Activated CD4-positive, alpha-beta memory T cell treated with anti-CD3 and anti-CD28 coated beads for 36 hours (primary cell): ENCODE measurements around the gene CCDC106. TPM values are rescaled to one million over a fixed set of nuclear protein-coding genes. Genes with fewer than 3 reads are reported as not detected.
A peak's percentile ranks its signal among the peaks of the same experiment; 100 is the strongest.

ENCODE experiments used
- CTCF ChIA-PET: fragments of 350-600 bp; sonication (Branson Sonifier 250); formaldehyde crosslinking; loops from one replicate; lab custom pipeline; 2021; ENCODE audit warnings: antibody characterized with exemption, inconsistent platforms; lab: Charles Lee
- POLR2A ChIA-PET: fragments of 350-600 bp; sonication (Branson Sonifier 250); formaldehyde crosslinking; loops from one replicate; lab custom pipeline; 2021; ENCODE audit warnings: antibody characterized with exemption; lab: Charles Lee
- DNase-seq: peaks from one replicate; pipeline ENCODE4 v3.0.0-alpha.2; 2020
- H3K27ac Mint-ChIP-seq: one replicate; pipeline ENCODE4 v1.8.0; 2021; ENCODE audit warnings: mixed read lengths
- H3K27me3 Mint-ChIP-seq: one replicate; pipeline ENCODE4 v1.8.0; 2021; ENCODE audit warnings: mixed read lengths
- H3K36me3 Mint-ChIP-seq: one replicate; pipeline ENCODE4 v1.8.0; 2021; ENCODE audit warnings: mixed read lengths
- H3K4me1 Mint-ChIP-seq: one replicate; pipeline ENCODE4 v1.8.0; 2021; ENCODE audit warnings: low read depth, mixed read lengths
- H3K4me3 Mint-ChIP-seq: one replicate; pipeline ENCODE4 v1.8.0; 2021; ENCODE audit warnings: mild to moderate bottlenecking, mixed read lengths
- H3K9me3 Mint-ChIP-seq: one replicate; pipeline ENCODE4 v1.8.0; 2021; ENCODE audit warnings: mixed read lengths
- intact Hi-C: fragments of 100-400 bp; cut with micrococcal nuclease; formaldehyde crosslinking; loops from one replicate; pipeline ENCODE4 v1.15.1; 2023
- total RNA-seq, 2 experiments: library from RNA; stranded (reverse); gene quantifications; one replicate each; pipeline ENCODE4 v1.2.3, GENCODE V29; 2021

CCDC106 gene
- total RNA-seq, 2 experiments from 2014 or later = 3.6 to 4.0 TPM

GRCh38 chr19:55605207-55605636 is 42.8 kb upstream of the CCDC106 start:
- H3K9me3 Mint-ChIP-seq = no peaks in the 10 kb centered on the region
- DNase-seq = peak; percentile 100
- intact Hi-C loops = loop anchor here (1.0 to 5.0 kb wide), 5 partner anchors 19 to 346 kb away; partner anchors contain the start of genes PPP6R1, ZNF581, ZNF628 and ZNF784
- H3K27ac Mint-ChIP-seq = peak overlapping the region; percentile 96
- POLR2A ChIA-PET = interaction anchor here (1.1 to 1.7 kb wide), 4 partner anchors 20 to 221 kb away, joined by 3 to 11 read pairs (median 3); partner anchors contain the start of genes TMEM238 and ZNF784
- H3K36me3 Mint-ChIP-seq = peaks cover 21% of the 10 kb centered on the region
- no peaks in the 10 kb centered on the region for H3K27me3 Mint-ChIP-seq
- H3K4me1 Mint-ChIP-seq = peaks cover 49% of the 10 kb centered on the region
- CTCF ChIA-PET = interaction anchor here (0.8 to 2.4 kb wide), 15 partner anchors 8 to 144 kb away, joined by 3 to 22 read pairs (median 10); partner anchors contain the start of genes ISOC2, ZNF579, ZNF628 and ZNF784
- peak overlapping the region; percentile 80 for H3K4me3 Mint-ChIP-seq

- Mint-ChIP-seq H3K27me3 (no peaks in the 10 kb centered on the region), H3K4me3 (peak within 1 kb of the TSS; percentile 94), H3K4me1 (peaks cover 52% of the 10 kb centered on the region), H3K9me3 (no peaks in the 10 kb centered on the region), H3K27ac (peak within 1 kb of the TSS; percentile 96), H3K36me3 (peaks cover 23% of the 10 kb centered on the region)
- peak; percentile 87 for DNase-seq
- CTCF ChIA-PET = interaction anchor here (0.6 to 2.4 kb wide), 25 partner anchors 9 to 445 kb away, joined by 3 to 22 read pairs (median 6); partner anchors contain the start of genes ISOC2, PPP6R1, ZNF579 and ZNF580
- intact Hi-C loops = loop anchor here (1.0 to 5.0 kb wide), 6 partner anchors 18 to 347 kb away; partner anchors contain the start of genes PPP6R1, ZNF581, ZNF628 and ZNF784
- POLR2A ChIA-PET = interaction anchor here (0.6 to 1.7 kb wide), 6 partner anchors 19 to 1138 kb away, joined by 3 to 11 read pairs (median 4); partner anchors contain the start of genes TMEM238 and ZNF784
Measured at GRCh38 chr19:55605637-55606470, 42.2 kb upstream of the CCDC106 start, which contains the start of gene ZNF865. ZNF865 (plus strand) TSS chr19:55605647; CDS start chr19:55613619, 7,972 bp downstream.

- Mint-ChIP-seq H3K36me3 (peaks cover 23% of the 10 kb centered on the region), H3K4me3 (peak overlapping the region; percentile 94), H3K4me1 (peaks cover 49% of the 10 kb centered on the region), H3K27me3 (no peaks in the 10 kb centered on the region), H3K27ac (peak overlapping the region; percentile 96), H3K9me3 (no peaks in the 10 kb centered on the region)
- DNase-seq = no peak
- intact Hi-C loops = loop anchor here (1.0 to 5.0 kb wide), 2 partner anchors 89 to 129 kb away; partner anchors contain the start of gene ZNF628
- ChIA-PET CTCF (interaction anchor here (0.6 to 2.4 kb wide), 25 partner anchors 9 to 446 kb away, joined by 3 to 22 read pairs (median 6); partner anchors contain the start of genes ISOC2, PPP6R1, ZNF579 and ZNF580), POLR2A (interaction anchor here (0.9 to 1.7 kb wide), 3 partner anchors 18 to 222 kb away, joined by 3 to 11 read pairs (median 5); partner anchors contain the start of genes TMEM238 and ZNF784)
Measured at GRCh38 chr19:55606471-55606787, 41.6 kb upstream of the CCDC106 start.

GRCh38 chr19:55606817-55607216 is 41.2 kb upstream of the CCDC106 start:
- CTCF ChIA-PET = interaction anchor here (0.6 to 2.4 kb wide), 25 partner anchors 9 to 446 kb away, joined by 3 to 22 read pairs (median 6); partner anchors contain the start of genes ISOC2, PPP6R1, ZNF579 and ZNF580
- DNase-seq = no peak
- intact Hi-C loops = loop anchor here (1.0 to 5.0 kb wide), 2 partner anchors 90 to 130 kb away; partner anchors contain the start of gene ZNF628
- H3K27ac Mint-ChIP-seq = peak overlapping the region; percentile 96
- H3K27me3 Mint-ChIP-seq = no peaks in the 10 kb centered on the region
- peak overlapping the region; percentile 94 for H3K4me3 Mint-ChIP-seq
- H3K36me3 Mint-ChIP-seq = peaks cover 23% of the 10 kb centered on the region
- no peaks in the 10 kb centered on the region for H3K9me3 Mint-ChIP-seq
- peaks cover 49% of the 10 kb centered on the region for H3K4me1 Mint-ChIP-seq
- POLR2A ChIA-PET = interaction anchor here (0.9 to 1.7 kb wide), 3 partner anchors 18 to 223 kb away, joined by 3 to 11 read pairs (median 5); partner anchors contain the start of genes TMEM238 and ZNF784

GRCh38 chr19:55609326-55609725 is 38.7 kb upstream of the CCDC106 start:
- Mint-ChIP-seq H3K4me3 (no peak overlapping the region), H3K9me3 (no peaks in the 10 kb centered on the region), H3K27me3 (no peaks in the 10 kb centered on the region), H3K4me1 (peaks cover 55% of the 10 kb centered on the region), H3K27ac (no peak overlapping the region), H3K36me3 (peaks cover 28% of the 10 kb centered on the region)
- no peak for DNase-seq
- CTCF ChIA-PET = interaction anchor here (1.0 kb wide), 1 partner anchor 23 kb away, joined by 3 read pairs; no protein-coding TSS in a partner anchor
- intact Hi-C loops = loop anchor here (5.0 kb wide), 1 partner anchor 132 kb away; the partner anchor contains the start of gene ZNF628
- POLR2A ChIA-PET = no interaction called here

- intact Hi-C loops = no loop called here
- ChIA-PET CTCF (interaction anchor here (0.7 to 0.9 kb wide), 3 partner anchors 15 to 144 kb away, joined by 3 read pairs; no protein-coding TSS in a partner anchor), POLR2A (no interaction called here)
- DNase-seq = no peak
- Mint-ChIP-seq H3K4me3 (no peak overlapping the region), H3K27me3 (no peaks in the 10 kb centered on the region), H3K4me1 (peaks cover 45% of the 10 kb centered on the region), H3K9me3 (no peaks in the 10 kb centered on the region), H3K36me3 (peaks cover 27% of the 10 kb centered on the region), H3K27ac (peak overlapping the region; percentile 43)
Measured at GRCh38 chr19:55611300-55611982, 36.6 kb upstream of the CCDC106 start.

- CTCF ChIA-PET = interaction anchor here (0.9 kb wide), 1 partner anchor 145 kb away, joined by 3 read pairs; no protein-coding TSS in a partner anchor
- POLR2A ChIA-PET = no interaction called here
- no peaks in the 10 kb centered on the region for H3K27me3 Mint-ChIP-seq
- H3K36me3 Mint-ChIP-seq = peaks cover 26% of the 10 kb centered on the region
- H3K9me3 Mint-ChIP-seq = no peaks in the 10 kb centered on the region
- intact Hi-C loops = no loop called here
- peak overlapping the region; percentile 43 for H3K27ac Mint-ChIP-seq
- peaks cover 38% of the 10 kb centered on the region for H3K4me1 Mint-ChIP-seq
- H3K4me3 Mint-ChIP-seq = no peak overlapping the region
- DNase-seq = no peak
Measured at GRCh38 chr19:55611983-55612645, 35.9 kb upstream of the CCDC106 start.

- intact Hi-C loops = no loop called here
- H3K27me3 Mint-ChIP-seq = no peaks in the 10 kb centered on the region
- peaks cover 29% of the 10 kb centered on the region for H3K4me1 Mint-ChIP-seq
- H3K9me3 Mint-ChIP-seq = no peaks in the 10 kb centered on the region
- DNase-seq = no peak
- POLR2A ChIA-PET = no interaction called here
- CTCF ChIA-PET = no interaction called here
- H3K4me3 Mint-ChIP-seq = no peak overlapping the region
- no peak overlapping the region for H3K27ac Mint-ChIP-seq
- H3K36me3 Mint-ChIP-seq = peaks cover 29% of the 10 kb centered on the region
Measured at GRCh38 chr19:55613396-55613795, 34.6 kb upstream of the CCDC106 start.

- H3K4me3 Mint-ChIP-seq = no peak overlapping the region
- H3K36me3 Mint-ChIP-seq = peaks cover 29% of the 10 kb centered on the region
- POLR2A ChIA-PET = no interaction called here
- H3K9me3 Mint-ChIP-seq = no peaks in the 10 kb centered on the region
- CTCF ChIA-PET = no interaction called here
- peaks cover 25% of the 10 kb centered on the region for H3K4me1 Mint-ChIP-seq
- H3K27ac Mint-ChIP-seq = no peak overlapping the region
- no peaks in the 10 kb centered on the region for H3K27me3 Mint-ChIP-seq
- intact Hi-C loops = no loop called here
- no peak for DNase-seq
Measured at GRCh38 chr19:55613930-55614710, 33.9 kb upstream of the CCDC106 start.
